Measurements from ENCODE around the gene ANTXR2.

ANTXR2 gene

GRCh38 chr4:80092088-80092487 is 19.1 kb upstream of the ANTXR2 start:
- Histone ChIP-seq H2AK5ac (ENCODE audit: low read length) (no peak overlapping the region), H4K12ac (ENCODE audit: low read depth, low read length) (no peak overlapping the region), H2BK120ac (ENCODE audit: insufficient read depth, low read length, poor library complexity) (no peak overlapping the region), H3K9ac (ENCODE audit: low read length) (no peak overlapping the region), H3K36me3 (ENCODE audit: control insufficient read depth in 1 of 2, insufficient read depth in 2 of 2, low read length in 2 of 2) (no peaks in the 10 kb centered on the region), H3K9me3 (ENCODE audit: insufficient read depth, low read depth, low read length) (no peaks in the 10 kb centered on the region), H3K27me3 (ENCODE audit: insufficient read depth, low read length) (no peaks in the 10 kb centered on the region), H3K4me2 (ENCODE audit: low read length) (no peak overlapping the region), H2AFZ (ENCODE audit: insufficient read depth, low read length, poor library complexity) (no peak overlapping the region), H3K79me1 (ENCODE audit: low read length) (no peaks in the 10 kb centered on the region), H3K4ac (ENCODE audit: low read depth, low read length) (no peak overlapping the region), H3K23ac (ENCODE audit: low read length) (no peak overlapping the region), H3K4me1 (ENCODE audit: control insufficient read depth in 1 of 2, insufficient read depth in 2 of 2, low read length in 2 of 2) (no peaks in the 10 kb centered on the region), H3K4me3 (ENCODE audit: low read depth, low read length) (no peak overlapping the region), H3K79me2 (ENCODE audit: control insufficient read depth, insufficient read depth, low read length, poor library complexity) (no peaks in the 10 kb centered on the region), H4K91ac (ENCODE audit: low read depth, low read length) (no peak overlapping the region), H2BK5ac (ENCODE audit: low read depth, low read length, poor library complexity) (no peak overlapping the region), H3K14ac (ENCODE audit: low read length) (no peak overlapping the region), H2BK12ac (ENCODE audit: low read length) (no peak overlapping the region), H3K27ac (ENCODE audit: low read depth, low read length) (no peak overlapping the region), H4K8ac (ENCODE audit: low read depth, low read length) (no peak overlapping the region), H3K18ac (ENCODE audit: low read length) (no peak overlapping the region)
- DNase-seq, result no peak
- WGBS (ENCODE audit: extremely low coverage, insufficient coverage, insufficient read length), result no CpG with 5 or more reads among the region's 2 CpGs

- H3K4ac ChIP-seq (ENCODE audit: low read depth, low read length), result no peak overlapping the region
- H2AK5ac ChIP-seq (ENCODE audit: low read length), result no peak overlapping the region
- DNase-seq, result no peak
- H3K27me3 ChIP-seq (ENCODE audit: insufficient read depth, low read length), result no peaks in the 10 kb centered on the region
- no peak overlapping the region for H2AFZ ChIP-seq (ENCODE audit: insufficient read depth, low read length, poor library complexity)
- H4K8ac ChIP-seq (ENCODE audit: low read depth, low read length), result no peak overlapping the region
- H3K36me3 ChIP-seq (ENCODE audit: control insufficient read depth in 1 of 2, insufficient read depth in 2 of 2, low read length in 2 of 2), result no peaks in the 10 kb centered on the region
- H3K4me3 ChIP-seq (ENCODE audit: low read depth, low read length), result no peak overlapping the region
- no peaks in the 10 kb centered on the region for H3K9me3 ChIP-seq (ENCODE audit: insufficient read depth, low read depth, low read length)
- no peak overlapping the region for H3K23ac ChIP-seq (ENCODE audit: low read length)
- H3K27ac ChIP-seq (ENCODE audit: low read depth, low read length), result no peak overlapping the region
- H4K91ac ChIP-seq (ENCODE audit: low read depth, low read length), result no peak overlapping the region
- H3K14ac ChIP-seq (ENCODE audit: low read length), result no peak overlapping the region
- H3K9ac ChIP-seq (ENCODE audit: low read length), result no peak overlapping the region
- no peak overlapping the region for H4K12ac ChIP-seq (ENCODE audit: low read depth, low read length)
- H3K79me2 ChIP-seq (ENCODE audit: control insufficient read depth, insufficient read depth, low read length, poor library complexity), result no peaks in the 10 kb centered on the region
- H3K79me1 ChIP-seq (ENCODE audit: low read length), result no peaks in the 10 kb centered on the region
- H2BK5ac ChIP-seq (ENCODE audit: low read depth, low read length, poor library complexity), result no peak overlapping the region
- WGBS (ENCODE audit: extremely low coverage, insufficient coverage, insufficient read length), result no CpG with 5 or more reads among the region's 2 CpGs
- H3K4me1 ChIP-seq (ENCODE audit: control insufficient read depth in 1 of 2, insufficient read depth in 2 of 2, low read length in 2 of 2), result no peaks in the 10 kb centered on the region
- no peak overlapping the region for H3K18ac ChIP-seq (ENCODE audit: low read length)
- no peak overlapping the region for H3K4me2 ChIP-seq (ENCODE audit: low read length)
- H2BK12ac ChIP-seq (ENCODE audit: low read length), result no peak overlapping the region
- H2BK120ac ChIP-seq (ENCODE audit: insufficient read depth, low read length, poor library complexity), result no peak overlapping the region
Measured at GRCh38 chr4:80091688-80092087, 18.7 kb upstream of the ANTXR2 start.

- H3K14ac ChIP-seq (ENCODE audit: low read length), result no peak overlapping the region
- H3K9me3 ChIP-seq (ENCODE audit: insufficient read depth, low read depth, low read length), result no peaks in the 10 kb centered on the region
- no peaks in the 10 kb centered on the region for H3K4me1 ChIP-seq (ENCODE audit: control insufficient read depth in 1 of 2, insufficient read depth in 2 of 2, low read length in 2 of 2)
- no peak overlapping the region for H2BK12ac ChIP-seq (ENCODE audit: low read length)
- no peak for DNase-seq
- no CpG with 5 or more reads among the region's 3 CpGs for WGBS (ENCODE audit: extremely low coverage, insufficient coverage, insufficient read length)
- H3K4me2 ChIP-seq (ENCODE audit: low read length), result no peak overlapping the region
- no peak overlapping the region for H2AK5ac ChIP-seq (ENCODE audit: low read length)
- H3K27ac ChIP-seq (ENCODE audit: low read depth, low read length), result no peak overlapping the region
- H3K4ac ChIP-seq (ENCODE audit: low read depth, low read length), result no peak overlapping the region
- H4K8ac ChIP-seq (ENCODE audit: low read depth, low read length), result no peak overlapping the region
- H2BK5ac ChIP-seq (ENCODE audit: low read depth, low read length, poor library complexity), result no peak overlapping the region
- H2AFZ ChIP-seq (ENCODE audit: insufficient read depth, low read length, poor library complexity), result no peak overlapping the region
- H2BK120ac ChIP-seq (ENCODE audit: insufficient read depth, low read length, poor library complexity), result no peak overlapping the region
- H3K36me3 ChIP-seq (ENCODE audit: control insufficient read depth in 1 of 2, insufficient read depth in 2 of 2, low read length in 2 of 2), result no peaks in the 10 kb centered on the region
- H4K91ac ChIP-seq (ENCODE audit: low read depth, low read length), result no peak overlapping the region
- no peak overlapping the region for H3K9ac ChIP-seq (ENCODE audit: low read length)
- H4K12ac ChIP-seq (ENCODE audit: low read depth, low read length), result no peak overlapping the region
- H3K27me3 ChIP-seq (ENCODE audit: insufficient read depth, low read length), result no peaks in the 10 kb centered on the region
- H3K23ac ChIP-seq (ENCODE audit: low read length), result no peak overlapping the region
- no peak overlapping the region for H3K18ac ChIP-seq (ENCODE audit: low read length)
- no peak overlapping the region for H3K4me3 ChIP-seq (ENCODE audit: low read depth, low read length)
- no peaks in the 10 kb centered on the region for H3K79me1 ChIP-seq (ENCODE audit: low read length)
- no peaks in the 10 kb centered on the region for H3K79me2 ChIP-seq (ENCODE audit: control insufficient read depth, insufficient read depth, low read length, poor library complexity)
Measured at GRCh38 chr4:80091184-80091583, 18.2 kb upstream of the ANTXR2 start.

- Histone ChIP-seq H3K18ac (ENCODE audit: low read length) (no peak overlapping the region), H3K27me3 (ENCODE audit: insufficient read depth, low read length) (no peaks in the 10 kb centered on the region), H3K27ac (ENCODE audit: low read depth, low read length) (no peak overlapping the region), H3K4me2 (ENCODE audit: low read length) (no peak overlapping the region), H3K79me1 (ENCODE audit: low read length) (no peaks in the 10 kb centered on the region), H4K12ac (ENCODE audit: low read depth, low read length) (no peak overlapping the region), H2AK5ac (ENCODE audit: low read length) (no peak overlapping the region), H3K36me3 (ENCODE audit: control insufficient read depth in 1 of 2, insufficient read depth in 2 of 2, low read length in 2 of 2) (no peaks in the 10 kb centered on the region), H3K4ac (ENCODE audit: low read depth, low read length) (no peak overlapping the region), H3K79me2 (ENCODE audit: control insufficient read depth, insufficient read depth, low read length, poor library complexity) (no peaks in the 10 kb centered on the region), H2BK120ac (ENCODE audit: insufficient read depth, low read length, poor library complexity) (no peak overlapping the region), H4K91ac (ENCODE audit: low read depth, low read length) (no peak overlapping the region), H3K14ac (ENCODE audit: low read length) (no peak overlapping the region), H4K8ac (ENCODE audit: low read depth, low read length) (no peak overlapping the region), H2AFZ (ENCODE audit: insufficient read depth, low read length, poor library complexity) (no peak overlapping the region), H3K4me1 (ENCODE audit: control insufficient read depth in 1 of 2, insufficient read depth in 2 of 2, low read length in 2 of 2) (no peaks in the 10 kb centered on the region), H3K4me3 (ENCODE audit: low read depth, low read length) (no peak overlapping the region), H3K9ac (ENCODE audit: low read length) (no peak overlapping the region), H2BK5ac (ENCODE audit: low read depth, low read length, poor library complexity) (no peak overlapping the region), H3K23ac (ENCODE audit: low read length) (no peak overlapping the region), H3K9me3 (ENCODE audit: insufficient read depth, low read depth, low read length) (no peaks in the 10 kb centered on the region), H2BK12ac (ENCODE audit: low read length) (no peak overlapping the region)
- no CpG with 5 or more reads among the region's 1 CpG for WGBS (ENCODE audit: extremely low coverage, insufficient coverage, insufficient read length)
- DNase-seq, result no peak
Measured at GRCh38 chr4:80090090-80090489, 17.1 kb upstream of the ANTXR2 start.
